HEK293T (cell line): ENCODE measurements around the gene FILIP1.

Experiments used
- CTCF ChIA-PET: fragments of 350-600 bp; formaldehyde crosslinking; extraction: SDS; loops from one replicate; lab custom pipeline; 2021; ENCODE audit warnings: antibody characterized with exemption, inconsistent platforms; lab: Yijun Ruan, JAX
- POLR2A ChIA-PET: fragments of 350-600 bp; formaldehyde crosslinking; extraction: SDS; loops from one replicate; lab custom pipeline; 2020; ENCODE audit warnings: antibody characterized with exemption, inconsistent platforms; lab: Yijun Ruan, JAX
- DNase-seq: peaks from one replicate; pipeline ENCODE4 v3.0.0; 2012; ENCODE audit warnings: mixed read lengths; ENCODE audit errors: extremely low spot score
- ARNT ChIP-seq: fragments of 450-650 bp; IDR thresholded peaks from 2 replicates; pipeline ENCODE4 v1.6.1; 2017; ENCODE audit warnings: mild to moderate bottlenecking
- BHLHE40 ChIP-seq: fragments of 450-650 bp; IDR thresholded peaks from 2 replicates; pipeline ENCODE4 v1.6.1; 2016; ENCODE audit warnings: mild to moderate bottlenecking, moderate library complexity, borderline replicate concordance
- CTBP1 ChIP-seq: fragments of 450-650 bp; IDR thresholded peaks from 2 replicates; pipeline ENCODE4 v1.6.1; 2016; ENCODE audit warnings: borderline replicate concordance
- ELF4 ChIP-seq: fragments of 450-650 bp; IDR thresholded peaks from 2 replicates; pipeline ENCODE4 v1.6.1; 2017; ENCODE audit warnings: antibody characterized with exemption
- FOXA1 ChIP-seq: fragments of 450-650 bp; IDR thresholded peaks from 2 replicates; pipeline ENCODE4 v1.6.1; 2016; ENCODE audit warnings: mild to moderate bottlenecking
- FOXK2 ChIP-seq: fragments of 450-650 bp; IDR thresholded peaks from 2 replicates; pipeline ENCODE4 v1.6.1; 2016; ENCODE audit warnings: mild to moderate bottlenecking
- FOXM1 ChIP-seq: fragments of 450-650 bp; IDR thresholded peaks from 2 replicates; pipeline ENCODE4 v1.6.1; 2017; ENCODE audit warnings: mild to moderate bottlenecking, borderline replicate concordance
- HDGF ChIP-seq: fragments of 450-650 bp; IDR thresholded peaks from 2 replicates; pipeline ENCODE4 v1.6.1; 2017; ENCODE audit warnings: antibody characterized with exemption, borderline replicate concordance
- L3MBTL2 ChIP-seq: fragments of 450-650 bp; conservative IDR thresholded peaks from 2 replicates; pipeline ENCODE4 v1.6.1; 2016; ENCODE audit warnings: mild to moderate bottlenecking
- LEF1 ChIP-seq: fragments of 450-650 bp; IDR thresholded peaks from 2 replicates; pipeline ENCODE4 v1.6.1; 2017; ENCODE audit warnings: mild to moderate bottlenecking, borderline replicate concordance
- NFRKB ChIP-seq: fragments of 450-650 bp; IDR thresholded peaks from 2 replicates; pipeline ENCODE4 v1.6.1; 2016; ENCODE audit warnings: mild to moderate bottlenecking, moderate library complexity
- PKNOX1 ChIP-seq: fragments of 450-650 bp; IDR thresholded peaks from 2 replicates; pipeline ENCODE4 v1.6.1; 2016
- SP1 ChIP-seq: fragments of 450-650 bp; IDR thresholded peaks from 2 replicates; pipeline ENCODE4 v1.6.1; 2017
- SUZ12 ChIP-seq: fragments of 450-650 bp; IDR thresholded peaks from 2 replicates; pipeline ENCODE4 v1.6.1; 2016; ENCODE audit warnings: mild to moderate bottlenecking
- TARDBP ChIP-seq: fragments of 450-650 bp; IDR thresholded peaks from 2 replicates; pipeline ENCODE4 v1.6.1; 2016
- ZNF384 ChIP-seq: fragments of 450-650 bp; IDR thresholded peaks from 2 replicates; pipeline ENCODE4 v1.6.1; 2016

FILIP1 gene

GRCh38 chr6:75382634-75382900 is 111.0 kb downstream of the FILIP1 start:
- no peak for DNase-seq
- CTCF ChIA-PET, result interaction anchor here (0.5 to 0.9 kb wide), 2 partner anchors 13 to 111 kb away, joined by 3 read pairs; partner anchors contain the start of gene FILIP1
- POLR2A ChIA-PET, result no interaction called here
- TF ChIP-seq ELF4, result no peak
- TF ChIP-seq PKNOX1, result no peak
- no peak for TF ChIP-seq LEF1
- no peak for TF ChIP-seq FOXK2
- no peak for TF ChIP-seq ZNF384
- TF ChIP-seq HDGF, result no peak
- no peak for TF ChIP-seq CTBP1
- TF ChIP-seq ARNT, result no peak
- TF ChIP-seq L3MBTL2, result no peak
- no peak for TF ChIP-seq NFRKB
- no peak for TF ChIP-seq TARDBP
- TF ChIP-seq SP1, result no peak
- TF ChIP-seq FOXA1, result no peak
- TF ChIP-seq BHLHE40, result no peak
- TF ChIP-seq FOXM1, result no peak
- TF ChIP-seq SUZ12, result no peak

- ChIA-PET CTCF (interaction anchor here (0.9 kb wide), 2 partner anchors 13 to 111 kb away, joined by 3 read pairs; partner anchors contain the start of gene FILIP1), POLR2A (no interaction called here)
- no peak for DNase-seq
- TF ChIP-seq HDGF (no peak), ELF4 (no peak), SUZ12 (no peak), NFRKB (no peak), TARDBP (no peak), ARNT (no peak), PKNOX1 (no peak), FOXM1 (no peak), ZNF384 (no peak), SP1 (no peak), CTBP1 (no peak), BHLHE40 (no peak), LEF1 (no peak), FOXA1 (no peak), L3MBTL2 (no peak), FOXK2 (no peak)
These were observed 111.5 kb downstream of the FILIP1 start for GRCh38 chr6:75381877-75382633.

- no peak for DNase-seq
- TF ChIP-seq PKNOX1 (no peak), ELF4 (no peak)
- CTCF ChIA-PET, result no interaction called here
- POLR2A ChIA-PET, result no interaction called here
These were observed 114.1 kb downstream of the FILIP1 start for GRCh38 chr6:75379536-75379935.

- POLR2A ChIA-PET, result no interaction called here
- CTCF ChIA-PET, result interaction anchor here (1.1 kb wide), 1 partner anchor 147 kb away, joined by 3 read pairs; no protein-coding TSS in a partner anchor
- TF ChIP-seq ARNT (no peak), TARDBP (no peak), L3MBTL2 (no peak), FOXM1 (no peak), PKNOX1 (no peak), CTBP1 (no peak), ELF4 (no peak), FOXK2 (no peak), ZNF384 (no peak), FOXA1 (no peak), LEF1 (no peak), SUZ12 (no peak), NFRKB (no peak)
- DNase-seq, result no peak
These were observed 115.5 kb downstream of the FILIP1 start for GRCh38 chr6:75378101-75378500.

- ChIA-PET CTCF (interaction anchor here (1.1 kb wide), 1 partner anchor 147 kb away, joined by 3 read pairs; no protein-coding TSS in a partner anchor), POLR2A (no interaction called here)
- no peak for TF ChIP-seq ZNF384
- TF ChIP-seq TARDBP, result no peak
- no peak for TF ChIP-seq LEF1
- no peak for TF ChIP-seq BHLHE40
- TF ChIP-seq SP1, result no peak
- TF ChIP-seq FOXM1, result no peak
- TF ChIP-seq FOXK2, result no peak
- TF ChIP-seq NFRKB, result no peak
- TF ChIP-seq PKNOX1, result no peak
- TF ChIP-seq ARNT, result no peak
- no peak for TF ChIP-seq CTBP1
- no peak for TF ChIP-seq HDGF
- no peak for TF ChIP-seq ELF4
- TF ChIP-seq FOXA1, result no peak
- no peak for TF ChIP-seq L3MBTL2
- no peak for TF ChIP-seq SUZ12
- no peak for DNase-seq
These were observed 116.2 kb downstream of the FILIP1 start for GRCh38 chr6:75377386-75377785.
